Right lobe of liver (tissue), 4 donors: ENCODE data around the gene RRM1.

Experiments
- CTCF ChIP-seq, 4 donors: fragments of 200-600 bp in 3 of 4; fragments of 450-650 bp in 1 of 4; IDR thresholded peaks; one replicate each; pipeline versions ENCODE4 v1.5.1 to v1.8.0; 2016 to 2022; ENCODE audit warnings: antibody characterized with exemption in 4 of 4, mild to moderate bottlenecking in 2 of 4
- POLR2A ChIP-seq: fragments of 450-650 bp; IDR thresholded peaks from one replicate; pipeline ENCODE4 v1.6.1; 2017; ENCODE audit warnings: antibody characterized with exemption, mild to moderate bottlenecking
- donor health status: DM: no; HTN: no; CAD: no.
- donor health status: DM: no; HTN: no; CAD: no.
- donor health status: DM: no; HTN: yes; CAD: no.

DNA sequence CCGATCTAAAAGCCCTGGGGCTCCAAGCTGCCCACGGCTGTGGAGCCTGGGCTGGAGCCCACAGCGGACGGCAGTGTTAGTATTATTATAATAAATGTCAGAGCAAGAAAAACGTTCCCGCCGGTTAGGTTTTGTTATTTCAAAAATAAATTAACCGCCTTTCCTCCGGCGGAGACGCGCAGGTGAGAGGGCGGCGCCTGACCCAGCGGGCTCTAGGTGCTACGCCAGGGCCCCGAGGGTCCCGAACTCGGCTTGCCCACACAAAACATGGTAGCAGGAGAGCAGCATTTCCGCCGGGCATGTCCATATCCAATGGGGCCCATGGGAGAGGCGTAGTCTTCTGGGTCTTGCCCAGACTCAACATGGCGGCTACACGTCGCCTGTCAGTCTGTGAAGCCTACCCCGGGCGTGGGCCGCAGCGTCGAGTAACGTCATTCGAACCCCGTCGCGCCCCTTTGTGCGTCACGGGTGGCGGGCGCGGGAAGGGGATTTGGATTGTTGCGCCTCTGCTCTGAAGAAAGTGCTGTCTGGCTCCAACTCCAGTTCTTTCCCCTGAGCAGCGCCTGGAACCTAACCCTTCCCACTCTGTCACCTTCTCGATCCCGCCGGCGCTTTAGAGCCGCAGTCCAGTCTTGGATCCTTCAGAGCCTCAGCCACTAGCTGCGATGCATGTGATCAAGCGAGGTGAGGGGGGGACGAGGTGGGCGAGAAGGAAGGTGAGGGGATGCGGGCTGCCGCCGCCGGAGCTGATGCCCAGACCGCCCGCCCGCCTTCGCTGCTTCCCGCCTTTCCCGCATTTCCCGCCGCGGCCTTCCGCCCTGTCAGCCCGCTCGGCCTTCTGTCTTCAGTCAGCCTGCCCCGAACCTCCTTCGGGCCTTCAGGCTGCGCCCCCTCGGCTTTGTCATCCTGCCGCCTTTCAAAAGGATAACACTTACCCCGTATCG is at the start of gene RRM1:
- TF ChIP-seq CTCF (IDR thresholded peaks at IDR 0.05): no peak
- peak; percentile 56 for TF ChIP-seq POLR2A
